Urinary bladder (tissue), 4 donors: ENCODE data around the gene TMEM63A. TPM values are rescaled to one million over a fixed set of nuclear protein-coding genes. Genes with fewer than 3 reads are reported as not detected.
"Not testable (repeated sequence)": the region's sequence is repeated elsewhere in the genome, so short reads cannot be mapped to it uniquely, and the experiment has no call there.

ENCODE experiments used
- DNase-seq: peaks from one replicate; pipeline ENCODE4 v3.0.0-alpha.2; 2015; ENCODE audit errors: extremely low spot score
- H3K27ac ChIP-seq: one replicate; pipeline ENCODE4 v1.5.1; 2013; ENCODE audit warnings: low read depth, mild to moderate bottlenecking, moderate library complexity
- H3K36me3 ChIP-seq: one replicate; pipeline ENCODE4 v1.6.1; 2013; ENCODE audit warnings: mild to moderate bottlenecking, moderate library complexity; ENCODE audit not compliant: insufficient read depth
- H3K4me1 ChIP-seq: one replicate; pipeline ENCODE4 v1.6.1; 2013; ENCODE audit warnings: mild to moderate bottlenecking, moderate library complexity; ENCODE audit not compliant: insufficient read depth
- H3K4me3 ChIP-seq: one replicate; pipeline ENCODE4 v1.5.1; 2013; ENCODE audit warnings: low read depth, low read length
- WGBS: extraction: QIAGEN DNeasy Blood & Tissue Kit; methylation state at CpG from one replicate; pipeline ENCODE4 v1.1.7; 2013; 5-methylcytosine and 5-hydroxymethylcytosine counted together
- polyA plus RNA-seq: library from polyadenylated mRNA; stranded (reverse); fragments of 200-250 nt; gene quantifications from one replicate; pipeline ENCODE4 v1.2.3, GENCODE V29; 2013
- total RNA-seq: library from RNA; depleted of rRNA; stranded (reverse); fragments of >200 nt; gene quantifications from one replicate; pipeline ENCODE4 v1.2.3, GENCODE V29; 2014
- donor health status: healthy with polysubstance abuse.
- donor health status: healthy.

Gene TMEM63A
- total and polyA plus RNA-seq, 2 donors, result 28.1 to 53.7 TPM

DNA sequence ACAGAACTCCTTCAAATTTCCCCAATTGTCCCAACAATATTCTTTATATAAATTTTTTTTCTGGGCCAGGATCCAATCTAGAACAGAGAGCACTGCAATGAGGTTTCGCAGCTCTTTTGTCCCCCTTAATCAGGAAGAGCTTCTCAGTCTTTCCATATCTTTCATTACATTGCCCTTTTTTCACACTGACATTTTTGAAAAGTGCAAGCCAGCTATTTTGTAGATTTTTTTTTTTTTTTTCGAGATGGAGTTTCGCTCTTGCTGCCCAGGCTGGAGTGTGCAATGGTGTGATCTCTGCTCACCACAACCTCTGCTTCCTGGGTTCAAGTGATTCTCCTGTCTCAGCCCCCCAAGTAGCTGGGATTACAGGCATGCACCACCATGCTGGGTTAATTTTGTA is 75.4 kb downstream of the TMEM63A start:
- not testable (repeated sequence) for H3K4me3 ChIP-seq, H3K4me1 ChIP-seq, H3K27ac ChIP-seq, H3K36me3 ChIP-seq, DNase-seq
- 92% methylated on average over 3 of the region's 3 CpGs for WGBS

DNA sequence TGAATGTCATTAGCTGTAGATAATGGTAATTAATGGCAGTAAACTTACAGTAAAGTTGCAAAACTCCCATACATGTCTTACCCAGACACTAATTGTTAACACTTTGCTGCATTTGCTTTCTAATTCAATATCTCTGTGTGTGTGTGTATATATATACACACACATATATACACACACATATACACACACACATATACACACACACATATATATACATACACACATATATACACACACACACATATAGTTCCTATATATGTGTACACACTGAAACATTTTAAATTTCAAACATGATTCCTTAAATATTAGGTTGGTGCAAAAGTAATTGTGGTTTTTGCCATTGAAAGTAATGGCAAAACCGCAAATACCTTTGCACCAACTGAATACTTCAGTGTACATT is 75.9 kb downstream of the TMEM63A start:
- no peak for DNase-seq
- WGBS, result 97% methylated on average over 1 of the region's 1 CpG
- Histone ChIP-seq H3K4me1 (no peaks in the 10 kb centered on the region), H3K27ac (no peak overlapping the region), H3K36me3 (no peaks in the 10 kb centered on the region), H3K4me3 (no peak overlapping the region)

DNA sequence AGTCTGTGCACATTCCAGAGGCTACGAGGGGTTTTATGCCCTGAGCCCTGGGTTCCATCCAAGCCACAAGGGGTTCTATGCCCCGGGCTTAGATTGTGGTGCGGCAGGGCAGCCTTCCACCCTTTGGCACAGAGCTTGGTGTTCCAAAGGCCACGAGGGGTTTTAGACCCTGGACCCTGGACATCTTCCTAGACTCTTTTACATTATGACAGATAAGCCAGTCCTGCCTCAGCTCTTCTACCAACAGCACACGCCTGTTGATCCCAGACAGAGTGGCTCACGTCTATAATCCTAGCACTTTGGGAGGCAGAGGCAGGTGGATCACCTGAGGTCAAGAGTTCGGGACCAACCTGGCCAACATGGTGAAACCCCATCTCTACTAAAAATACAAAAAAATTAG is 81.0 kb downstream of the TMEM63A start:
- WGBS, result 93% methylated on average over 7 of the region's 7 CpGs
- DNase-seq, H3K4me3 ChIP-seq, H3K36me3 ChIP-seq, H3K27ac ChIP-seq, H3K4me1 ChIP-seq: not testable (repeated sequence)

DNA sequence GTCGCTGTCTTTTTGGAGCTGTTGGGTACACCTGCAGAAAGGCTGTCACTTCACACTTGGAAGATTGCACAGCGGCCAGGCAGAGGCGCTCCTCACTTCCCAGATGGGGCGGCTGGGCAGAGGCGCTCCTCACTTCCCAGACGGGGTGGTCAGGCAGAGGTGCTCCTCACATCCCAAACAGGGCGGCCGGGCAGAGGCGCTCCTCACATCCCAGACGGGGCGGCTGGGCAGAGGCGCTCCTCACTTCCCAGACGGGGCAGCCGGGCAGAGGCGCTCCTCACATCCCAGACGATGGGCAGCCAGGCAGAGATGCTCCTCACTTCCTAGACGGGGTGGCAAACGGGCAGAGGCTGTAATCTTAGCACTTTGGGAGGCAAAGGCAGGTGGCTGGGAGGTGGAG is 86.1 kb downstream of the TMEM63A start:
- not testable (repeated sequence) for DNase-seq, H3K4me3 ChIP-seq, H3K27ac ChIP-seq, H3K36me3 ChIP-seq, H3K4me1 ChIP-seq
- 97% methylated on average over 18 of the region's 18 CpGs for WGBS

Other genes with a start within 250 kb of the TMEM63A start
- gene ENAH, start 229.3 kb downstream of the TMEM63A start, total RNA-seq, result 229 TPM
- gene ENAH, start 229.3 kb downstream of the TMEM63A start, polyA plus RNA-seq, result 58.9 TPM
- gene SRP9, start 104.6 kb downstream of the TMEM63A start, total RNA-seq, result 389 TPM
- 236 TPM for gene SRP9, start 104.6 kb downstream of the TMEM63A start, polyA plus RNA-seq
- 18.1 TPM for gene EPHX1, start 72.3 kb downstream of the TMEM63A start, total RNA-seq
- 156 TPM for gene EPHX1, start 72.3 kb downstream of the TMEM63A start, polyA plus RNA-seq
- 0.79 TPM for gene LEFTY1, start 6.8 kb upstream of the TMEM63A start, total RNA-seq
- gene LEFTY1, start 6.8 kb upstream of the TMEM63A start, polyA plus RNA-seq, result 0.35 TPM
- 19.5 TPM for gene PYCR2, start 41.9 kb upstream of the TMEM63A start, total RNA-seq
- gene PYCR2, start 41.9 kb upstream of the TMEM63A start, polyA plus RNA-seq, result 100 TPM
- gene LEFTY2, start 58.8 kb upstream of the TMEM63A start, total RNA-seq, result 3.9 TPM
- gene LEFTY2, start 58.8 kb upstream of the TMEM63A start, polyA plus RNA-seq, result 0.34 TPM
- gene SDE2, start 117.0 kb upstream of the TMEM63A start, total RNA-seq, result 30.1 TPM
- 14.2 TPM for gene SDE2, start 117.0 kb upstream of the TMEM63A start, polyA plus RNA-seq
- 430 TPM for gene H3-3A, start 180.3 kb upstream of the TMEM63A start, total RNA-seq
- gene H3-3A, start 180.3 kb upstream of the TMEM63A start, polyA plus RNA-seq, result 519 TPM